ENCODE data around the gene PCBP1. TPM values are rescaled to one million over a fixed set of nuclear protein-coding genes. Genes with fewer than 3 reads are reported as not detected.
A peak's percentile ranks its signal among the peaks of the same experiment; 100 is the strongest.
"Not testable (repeated sequence)": the region's sequence is repeated elsewhere in the genome, so short reads cannot be mapped to it uniquely, and the experiment has no call there.

PCBP1 gene
- total and polyA plus RNA-seq, 2 donors = 45.9 to 361 TPM

DNA sequence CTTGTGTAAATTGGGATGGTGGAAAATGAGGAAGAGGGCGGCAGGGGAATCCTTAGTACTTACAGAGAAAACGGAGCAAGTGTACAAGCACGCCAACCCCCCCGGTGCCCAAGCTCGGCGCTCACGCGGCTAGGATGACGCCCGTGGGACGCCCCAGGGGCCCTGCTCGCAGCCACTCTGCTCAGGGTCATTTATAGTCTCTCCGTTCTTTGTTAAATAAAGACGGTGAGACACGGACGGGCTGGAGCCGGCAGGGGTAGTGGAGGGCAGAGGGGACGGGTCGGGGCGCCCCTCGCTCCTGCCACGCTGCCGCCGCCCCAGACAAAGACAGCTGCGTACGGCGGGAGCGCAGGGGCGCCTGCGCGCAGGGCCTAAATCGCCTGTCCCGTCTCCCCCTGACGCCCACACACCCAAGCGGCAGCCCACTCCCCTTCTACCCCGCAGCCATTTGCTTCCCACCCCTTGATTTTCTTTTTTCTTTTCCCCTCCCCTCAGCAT lies 37.8 kb downstream of the PCBP1 start:
- Histone ChIP-seq H3K4me3 (ENCODE audit: low read length in 2 of 2) (peak overlapping the region; percentile 57 to 67), H3K27me3 (ENCODE audit: control insufficient read depth in 2 of 2, insufficient read depth in 1 of 2, low read length in 1 of 2) (no peaks in the 10 kb centered on the region), H3K9me3 (ENCODE audit: control insufficient read depth in 2 of 2, insufficient read depth in 1 of 2, low read length in 1 of 2) (peaks cover 0 to 7% of the 10 kb centered on the region in 2 donors), H3K27ac (ENCODE audit: low read depth in 1 of 2, low read length in 1 of 2) (peak overlapping the region; percentile 99), H3K4me1 (ENCODE audit: control insufficient read depth in 2 of 2, insufficient read depth in 2 of 2, low read length in 2 of 2) (peaks cover 34 to 71% of the 10 kb centered on the region in 2 donors), H3K36me3 (ENCODE audit: control insufficient read depth in 2 of 2, insufficient read depth in 2 of 2, low read length in 1 of 2) (no peaks in the 10 kb centered on the region)
- WGBS = under 1% methylated on average over 36 of the region's 36 CpGs
- DNase-seq (ENCODE audit: low read depth in 6 of 9, low spot score in 9 of 9) = peak in 4 of 9 donors; percentile 67 to 88 (median 70)

GRCh38 chr2:70125498-70125898 lies 38.2 kb downstream of the PCBP1 start:
- Histone ChIP-seq H3K4me1 (ENCODE audit: control insufficient read depth in 2 of 2, insufficient read depth in 2 of 2, low read length in 2 of 2) (peaks cover 34 to 69% of the 10 kb centered on the region in 2 donors), H3K36me3 (ENCODE audit: control insufficient read depth in 2 of 2, insufficient read depth in 2 of 2, low read length in 1 of 2) (no peaks in the 10 kb centered on the region), H3K9me3 (ENCODE audit: control insufficient read depth in 2 of 2, insufficient read depth in 1 of 2, low read length in 1 of 2) (peaks cover 0 to 7% of the 10 kb centered on the region in 2 donors), H3K27ac (ENCODE audit: low read depth in 1 of 2, low read length in 1 of 2) (peak overlapping the region; percentile 99), H3K27me3 (ENCODE audit: control insufficient read depth in 2 of 2, insufficient read depth in 1 of 2, low read length in 1 of 2) (no peaks in the 10 kb centered on the region), H3K4me3 (ENCODE audit: low read length in 2 of 2) (peak overlapping the region; percentile 57 to 67)
- DNase-seq (ENCODE audit: low read depth in 6 of 9, low spot score in 9 of 9) = no peak
- WGBS = 73% methylated on average over 13 of the region's 13 CpGs

- peak in 1 of 9 donors; percentile 55 for DNase-seq (ENCODE audit: low read depth in 6 of 9, low spot score in 9 of 9)
- 91% methylated on average over 2 of the region's 2 CpGs for WGBS
- Histone ChIP-seq H3K27me3 (ENCODE audit: control insufficient read depth in 2 of 2, insufficient read depth in 1 of 2, low read length in 1 of 2) (no peaks in the 10 kb centered on the region), H3K9me3 (ENCODE audit: control insufficient read depth in 2 of 2, insufficient read depth in 1 of 2, low read length in 1 of 2) (peaks cover 0 to 7% of the 10 kb centered on the region in 2 donors), H3K4me3 (ENCODE audit: low read length in 2 of 2) (no peak overlapping the region), H3K4me1 (ENCODE audit: control insufficient read depth in 2 of 2, insufficient read depth in 2 of 2, low read length in 2 of 2) (peaks cover 36 to 70% of the 10 kb centered on the region in 2 donors), H3K27ac (ENCODE audit: low read depth in 1 of 2, low read length in 1 of 2) (peak overlapping the region; percentile 42 to 55), H3K36me3 (ENCODE audit: control insufficient read depth in 2 of 2, insufficient read depth in 2 of 2, low read length in 1 of 2) (no peaks in the 10 kb centered on the region)
Measured at GRCh38 chr2:70126413-70126812, 39.1 kb downstream of the PCBP1 start.

- Histone ChIP-seq H3K27ac (ENCODE audit: low read depth in 1 of 2, low read length in 1 of 2) (peak overlapping the region in 1 of 2 donors; percentile 27), H3K36me3 (ENCODE audit: control insufficient read depth in 2 of 2, insufficient read depth in 2 of 2, low read length in 1 of 2) (no peaks in the 10 kb centered on the region), H3K27me3 (ENCODE audit: control insufficient read depth in 2 of 2, insufficient read depth in 1 of 2, low read length in 1 of 2) (no peaks in the 10 kb centered on the region), H3K4me1 (ENCODE audit: control insufficient read depth in 2 of 2, insufficient read depth in 2 of 2, low read length in 2 of 2) (peaks cover 35 to 71% of the 10 kb centered on the region in 2 donors), H3K4me3 (ENCODE audit: low read length in 2 of 2) (no peak overlapping the region), H3K9me3 (ENCODE audit: control insufficient read depth in 2 of 2, insufficient read depth in 1 of 2, low read length in 1 of 2) (peaks cover 0 to 7% of the 10 kb centered on the region in 2 donors)
- WGBS = 44% methylated on average over 1 of the region's 1 CpG
- peak in 1 of 9 donors; percentile 12 for DNase-seq (ENCODE audit: low read depth in 6 of 9, low spot score in 9 of 9)
Measured at GRCh38 chr2:70128005-70128404, 40.7 kb downstream of the PCBP1 start.

DNA sequence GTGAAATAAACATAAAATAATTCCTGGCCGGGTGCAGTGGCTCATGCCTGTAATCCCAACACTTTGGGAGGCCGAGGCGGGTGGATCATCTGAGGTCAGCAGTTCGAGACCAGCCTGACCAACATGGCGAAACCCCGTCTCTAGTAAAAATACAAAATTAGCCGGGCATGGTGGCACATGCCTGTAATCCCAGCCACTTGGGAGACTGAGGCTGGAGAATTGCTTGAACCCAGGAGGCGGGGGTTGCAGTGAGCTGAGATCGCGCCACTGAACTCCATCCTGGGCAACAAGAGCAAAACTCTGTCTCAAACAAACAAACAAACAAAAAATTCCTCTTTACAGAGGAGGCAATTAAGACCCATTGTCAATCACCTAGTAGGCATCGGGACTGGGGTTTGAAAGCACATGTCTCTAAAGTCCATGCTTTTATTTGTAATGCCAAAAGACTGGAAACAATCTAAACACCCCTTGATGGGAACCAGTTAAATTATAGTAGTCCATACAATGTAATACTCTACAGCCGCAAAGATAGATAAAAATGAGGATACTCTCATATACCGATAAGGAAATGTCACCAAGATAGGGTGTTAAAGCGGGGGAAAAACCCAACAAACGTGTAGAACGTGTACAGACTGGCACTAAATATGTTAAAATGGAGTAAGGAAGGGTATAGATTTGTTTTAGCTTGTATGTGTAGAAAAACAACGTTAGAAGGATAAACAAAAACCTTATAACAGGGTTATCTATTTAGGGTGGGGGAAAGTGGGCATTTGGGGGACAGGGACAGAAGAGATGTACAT lies 44.3 kb downstream of the PCBP1 start:
- Histone ChIP-seq H3K4me1 (ENCODE audit: control insufficient read depth in 2 of 2, insufficient read depth in 2 of 2, low read length in 2 of 2) (peaks cover 56 to 78% of the 10 kb centered on the region in 2 donors), H3K27ac (ENCODE audit: low read depth in 1 of 2, low read length in 1 of 2) (peak overlapping the region; percentile 79 to 98), H3K4me3 (ENCODE audit: low read length in 2 of 2) (peak overlapping the region; percentile 44 to 51)
- not testable (repeated sequence) for H3K27me3 ChIP-seq (ENCODE audit: control insufficient read depth in 2 of 2, insufficient read depth in 1 of 2, low read length in 1 of 2); H3K9me3 ChIP-seq (ENCODE audit: control insufficient read depth in 2 of 2, insufficient read depth in 1 of 2, low read length in 1 of 2); H3K36me3 ChIP-seq (ENCODE audit: control insufficient read depth in 2 of 2, insufficient read depth in 2 of 2, low read length in 1 of 2)
- 91% methylated on average over 17 of the region's 17 CpGs for WGBS
- DNase-seq (ENCODE audit: low read depth in 6 of 9, low spot score in 9 of 9) = peak in 1 of 9 donors; percentile 38

GRCh38 chr2:70132244-70133126 lies 45.2 kb downstream of the PCBP1 start:
- Histone ChIP-seq H3K36me3 (ENCODE audit: control insufficient read depth in 2 of 2, insufficient read depth in 2 of 2, low read length in 1 of 2) (no peaks in the 10 kb centered on the region), H3K4me1 (ENCODE audit: control insufficient read depth in 2 of 2, insufficient read depth in 2 of 2, low read length in 2 of 2) (peaks cover 53 to 78% of the 10 kb centered on the region in 2 donors), H3K4me3 (ENCODE audit: low read length in 2 of 2) (peak overlapping the region; percentile 44 to 51), H3K9me3 (ENCODE audit: control insufficient read depth in 2 of 2, insufficient read depth in 1 of 2, low read length in 1 of 2) (no peaks in the 10 kb centered on the region), H3K27me3 (ENCODE audit: control insufficient read depth in 2 of 2, insufficient read depth in 1 of 2, low read length in 1 of 2) (no peaks in the 10 kb centered on the region), H3K27ac (ENCODE audit: low read depth in 1 of 2, low read length in 1 of 2) (peak overlapping the region; percentile 96 to 98)
- DNase-seq (ENCODE audit: low read depth in 6 of 9, low spot score in 9 of 9) = peak in 6 of 9 donors; percentile 60 to 91 (median 74)
- WGBS = 19% methylated on average over 8 of the region's 8 CpGs

GRCh38 chr2:70133127-70133452 lies 45.8 kb downstream of the PCBP1 start:
- Histone ChIP-seq H3K36me3 (ENCODE audit: control insufficient read depth in 2 of 2, insufficient read depth in 2 of 2, low read length in 1 of 2) (no peaks in the 10 kb centered on the region), H3K27ac (ENCODE audit: low read depth in 1 of 2, low read length in 1 of 2) (peak overlapping the region; percentile 96 to 98), H3K4me1 (ENCODE audit: control insufficient read depth in 2 of 2, insufficient read depth in 2 of 2, low read length in 2 of 2) (peaks cover 56 to 80% of the 10 kb centered on the region in 2 donors), H3K27me3 (ENCODE audit: control insufficient read depth in 2 of 2, insufficient read depth in 1 of 2, low read length in 1 of 2) (no peaks in the 10 kb centered on the region), H3K4me3 (ENCODE audit: low read length in 2 of 2) (peak overlapping the region; percentile 44 to 51), H3K9me3 (ENCODE audit: control insufficient read depth in 2 of 2, insufficient read depth in 1 of 2, low read length in 1 of 2) (no peaks in the 10 kb centered on the region)
- 92% methylated on average over 1 of the region's 1 CpG for WGBS
- DNase-seq (ENCODE audit: low read depth in 6 of 9, low spot score in 9 of 9) = no peak

DNA sequence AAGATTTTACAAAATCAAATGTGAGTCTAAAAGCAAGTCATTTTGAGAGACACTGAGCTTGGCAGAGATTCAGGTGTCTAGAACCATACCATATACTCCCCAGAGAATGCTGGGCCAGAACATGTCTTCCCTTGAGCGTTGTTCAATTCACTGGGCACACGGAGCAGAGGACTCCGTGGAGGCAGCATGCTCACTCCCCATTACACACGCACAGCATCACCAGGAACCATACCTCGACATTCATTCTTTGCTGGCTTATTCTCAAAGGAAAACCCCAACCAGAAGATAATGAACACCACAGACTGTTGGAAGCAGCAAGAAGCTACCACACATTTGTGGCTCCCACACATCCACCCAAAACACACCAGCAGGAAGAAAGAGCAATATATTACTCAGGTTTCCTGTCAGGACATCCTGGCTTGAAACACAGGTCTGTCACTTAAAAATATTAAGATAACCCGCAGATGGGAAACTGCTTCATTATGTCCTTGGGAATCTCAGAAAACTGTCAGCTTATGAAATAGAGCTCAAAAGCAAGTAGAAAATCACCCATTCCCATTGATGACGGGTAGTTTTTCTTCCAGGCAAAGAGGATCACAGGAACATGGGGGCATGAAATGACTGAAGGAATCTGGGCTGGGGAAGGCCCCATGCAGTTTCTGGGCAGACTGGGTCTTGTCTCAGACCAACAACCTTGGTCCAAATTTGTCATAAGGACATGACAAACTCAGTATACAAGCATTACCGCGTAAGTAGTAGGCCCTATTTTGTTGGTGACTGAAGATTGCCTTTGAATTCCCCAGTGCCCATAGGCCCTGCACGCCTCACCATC lies 46.4 kb downstream of the PCBP1 start:
- H3K4me1 ChIP-seq (ENCODE audit: control insufficient read depth in 2 of 2, insufficient read depth in 2 of 2, low read length in 2 of 2) = peaks cover 52 to 80% of the 10 kb centered on the region in 2 donors
- H3K9me3 ChIP-seq (ENCODE audit: control insufficient read depth in 2 of 2, insufficient read depth in 1 of 2, low read length in 1 of 2) = no peaks in the 10 kb centered on the region
- H3K4me3 ChIP-seq (ENCODE audit: low read length in 2 of 2) = peak overlapping the region in 1 of 2 donors; percentile 15
- peak overlapping the region; percentile 96 to 98 for H3K27ac ChIP-seq (ENCODE audit: low read depth in 1 of 2, low read length in 1 of 2)
- no peaks in the 10 kb centered on the region for H3K27me3 ChIP-seq (ENCODE audit: control insufficient read depth in 2 of 2, insufficient read depth in 1 of 2, low read length in 1 of 2)
- no peaks in the 10 kb centered on the region for H3K36me3 ChIP-seq (ENCODE audit: control insufficient read depth in 2 of 2, insufficient read depth in 2 of 2, low read length in 1 of 2)
- 39% methylated on average over 10 of the region's 10 CpGs for WGBS
- DNase-seq (ENCODE audit: low read depth in 6 of 9, low spot score in 9 of 9) = peak in 1 of 9 donors; percentile 66
